Left lung (tissue), 10 donors: ENCODE results near the gene KDM5A. TPM values are rescaled to one million over a fixed set of nuclear protein-coding genes. Genes with fewer than 3 reads are reported as not detected.

Experiments
- ATAC-seq: fragments of 200-7000 bp; cut with Tn5 transposase; one replicate; pipeline ENCODE4 v1.9.1; 2020; ENCODE audit warnings: moderate library complexity
- DNase-seq, 4 donors: peaks; one replicate each; pipeline ENCODE4 v3.0.0-alpha.2; 2013 to 2020
- H3K27ac ChIP-seq, 2 donors: fragments of 200-600 bp; sonication (generic) in 1 of 2; one replicate each; pipeline versions ENCODE4 v1.5.0 to v1.8.0; 2020 to 2021
- H3K27me3 ChIP-seq, 2 donors: fragments of 200-600 bp; sonication (generic) in 1 of 2; one replicate each; pipeline versions ENCODE4 v1.5.0 to v1.8.0; 2020 to 2021
- H3K36me3 ChIP-seq, 2 donors: fragments of 200-600 bp; sonication (generic) in 1 of 2; one replicate each; pipeline versions ENCODE4 v1.5.0 to v1.8.0; 2020 to 2021
- H3K4me1 ChIP-seq, 2 donors: fragments of 200-600 bp; one replicate each; pipeline ENCODE4 v1.8.0; 2021
- H3K4me3 ChIP-seq, 2 donors: fragments of 200-600 bp; sonication (generic) in 1 of 2; one replicate each; pipeline versions ENCODE4 v1.5.0 to v1.8.0; 2020 to 2021; ENCODE audit warnings: mild to moderate bottlenecking in 1 of 2
- H3K9me3 ChIP-seq, 2 donors: fragments of 200-600 bp; sonication (generic) in 1 of 2; one replicate each; pipeline versions ENCODE4 v1.5.0 to v1.8.0; 2020 to 2021
- CTCF ChIP-seq, 2 donors: fragments of 200-600 bp; sonication (generic) in 1 of 2; IDR thresholded peaks; one replicate each; pipeline versions ENCODE4 v1.5.0 to v1.8.0; 2021; ENCODE audit warnings: antibody characterized with exemption in 2 of 2
- intact Hi-C, 2 donors: fragments of 100-400 bp; cut with DNase I; formaldehyde crosslinking; loops; one replicate each; pipeline versions ENCODE4 v1.11.2 to v1.14.2; 2022
- polyA plus RNA-seq, 6 donors: library from polyadenylated mRNA; unstranded; fragments of 120-200 nt; gene quantifications; one replicate each; pipeline ENCODE4 v1.2.1, GENCODE V29; 2013; ENCODE audit not compliant: insufficient read length in 6 of 6
- total RNA-seq, 2 donors: library from RNA; stranded (reverse); fragmentation: NEBNext Ultra II Directional; extraction: Animal tissue kit (Norgen Biotek cat#: 25700); gene quantifications; one replicate each; pipeline ENCODE4 v1.2.1, GENCODE V29; 2021
- donor health status: DM: no; HTN: yes; CAD: no.
- donor health status: DM: no; HTN: no; CAD: no.

Gene KDM5A
- total and polyA plus RNA-seq, 8 donors: 41.2 to 66.9 (median 51.5) TPM

- no peaks in the 10 kb centered on the region for H3K4me1 ChIP-seq
- DNase-seq: no peak
- intact Hi-C loops: no loop called here
- H3K27ac ChIP-seq: no peak overlapping the region
- ATAC-seq: no peak
- no peak for TF ChIP-seq CTCF (IDR thresholded peaks at IDR 0.05)
- H3K9me3 ChIP-seq: peaks cover 0 to 5% of the 10 kb centered on the region in 2 donors
- H3K4me3 ChIP-seq: no peak overlapping the region
- no peaks in the 10 kb centered on the region for H3K36me3 ChIP-seq
- peaks cover 0 to 26% of the 10 kb centered on the region in 2 donors for H3K27me3 ChIP-seq
Observed at GRCh38 chr12:252636-253035, 136.5 kb downstream of the KDM5A start.

- H3K27ac ChIP-seq: no peak overlapping the region
- DNase-seq (no peak), ATAC-seq (no peak)
- peaks cover 0 to 15% of the 10 kb centered on the region in 2 donors for H3K27me3 ChIP-seq
- H3K36me3 ChIP-seq: no peaks in the 10 kb centered on the region
- TF ChIP-seq CTCF (IDR thresholded peaks at IDR 0.05): no peak
- H3K4me3 ChIP-seq: no peak overlapping the region
- H3K9me3 ChIP-seq: peaks cover 0 to 22% of the 10 kb centered on the region in 2 donors
- intact Hi-C loops: no loop called here
- H3K4me1 ChIP-seq: no peaks in the 10 kb centered on the region
Observed at GRCh38 chr12:247271-247670, 141.8 kb downstream of the KDM5A start.

- Histone ChIP-seq H3K27ac (no peak overlapping the region), H3K4me3 (no peak overlapping the region), H3K4me1 (no peaks in the 10 kb centered on the region), H3K27me3 (peaks cover 0 to 18% of the 10 kb centered on the region in 2 donors), H3K9me3 (peaks cover 0 to 22% of the 10 kb centered on the region in 2 donors), H3K36me3 (no peaks in the 10 kb centered on the region)
- ATAC-seq (no peak), DNase-seq (no peak)
- intact Hi-C loops: no loop called here
- no peak for TF ChIP-seq CTCF (IDR thresholded peaks at IDR 0.05)
Observed at GRCh38 chr12:243381-243780, 145.7 kb downstream of the KDM5A start.

GRCh38 chr12:242496-242895 lies 146.6 kb downstream of the KDM5A start:
- no peak for TF ChIP-seq CTCF (IDR thresholded peaks at IDR 0.05)
- H3K27ac ChIP-seq: no peak overlapping the region
- no peaks in the 10 kb centered on the region for H3K4me1 ChIP-seq
- intact Hi-C loops: no loop called here
- peaks cover 0 to 15% of the 10 kb centered on the region in 2 donors for H3K9me3 ChIP-seq
- ATAC-seq: no peak
- no peak for DNase-seq
- H3K36me3 ChIP-seq: no peaks in the 10 kb centered on the region
- peaks cover 0 to 23% of the 10 kb centered on the region in 2 donors for H3K27me3 ChIP-seq
- no peak overlapping the region for H3K4me3 ChIP-seq

GRCh38 chr12:241266-241665 lies 147.9 kb downstream of the KDM5A start:
- no peak for ATAC-seq
- Histone ChIP-seq H3K27me3 (peaks cover 0 to 23% of the 10 kb centered on the region in 2 donors), H3K36me3 (no peaks in the 10 kb centered on the region), H3K27ac (no peak overlapping the region), H3K4me1 (no peaks in the 10 kb centered on the region), H3K4me3 (no peak overlapping the region), H3K9me3 (peaks cover 0 to 15% of the 10 kb centered on the region in 2 donors)
- intact Hi-C loops: no loop called here
- TF ChIP-seq CTCF (IDR thresholded peaks at IDR 0.05): no peak
- no peak for DNase-seq
